HG03469 (cell line): ENCODE results near the gene NAA25.
"Not testable (repeated sequence)": the region's sequence is repeated elsewhere in the genome, so short reads cannot be mapped to it uniquely, and the experiment has no call there.

Source experiments
- ATAC-seq: cut with Tn5 transposase; IDR thresholded peaks from one replicate; pipeline ENCODE4 v1.9.1; 2021; ENCODE audit warnings: mild to moderate bottlenecking, moderate library complexity, moderate number of reproducible peaks; ENCODE audit not compliant: unreplicated experiment

The NAA25 gene

GRCh38 chr12:112010415-112011344, 97.9 kb downstream of the NAA25 start:
- ATAC-seq, result no peak

DNA sequence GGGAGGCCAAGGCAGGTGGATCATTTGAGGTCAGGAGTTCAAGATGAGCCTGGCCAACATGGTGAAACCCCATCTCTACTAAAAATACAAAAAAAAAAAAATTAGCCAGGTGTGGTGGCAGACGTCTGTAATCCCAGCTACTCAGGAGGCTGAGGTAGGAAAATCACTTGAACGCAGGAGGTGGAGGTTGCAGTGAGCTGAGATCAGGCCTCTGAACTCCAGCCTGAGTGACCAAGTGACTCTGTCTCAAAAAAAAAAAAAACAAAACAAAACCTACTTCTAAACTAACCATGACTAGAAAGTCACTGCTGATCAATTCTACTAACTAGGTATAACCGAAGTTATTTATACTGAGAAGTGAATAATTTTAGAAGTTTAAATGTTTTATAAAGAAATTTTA, 99.0 kb downstream of the NAA25 start:
- ATAC-seq, result not testable (repeated sequence)

DNA sequence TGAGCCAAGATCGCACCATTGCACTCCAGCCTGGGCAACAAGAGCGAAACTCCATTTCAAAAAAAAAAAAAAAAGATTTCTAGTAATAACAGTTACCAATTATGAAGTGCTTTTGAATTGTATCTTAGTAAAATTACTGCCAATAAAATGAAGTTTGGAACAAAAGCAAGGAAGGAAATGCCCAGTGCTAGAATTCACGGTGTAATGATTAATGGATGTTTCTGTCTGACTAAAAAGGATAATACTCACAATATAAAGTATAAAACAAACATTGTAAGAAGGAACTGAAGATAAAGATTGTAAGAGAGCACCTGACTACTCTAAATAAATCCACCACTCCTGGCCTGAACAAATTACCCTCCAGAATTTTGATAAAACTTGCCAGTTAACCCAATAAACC, 99.7 kb downstream of the NAA25 start:
- no peak for ATAC-seq

DNA sequence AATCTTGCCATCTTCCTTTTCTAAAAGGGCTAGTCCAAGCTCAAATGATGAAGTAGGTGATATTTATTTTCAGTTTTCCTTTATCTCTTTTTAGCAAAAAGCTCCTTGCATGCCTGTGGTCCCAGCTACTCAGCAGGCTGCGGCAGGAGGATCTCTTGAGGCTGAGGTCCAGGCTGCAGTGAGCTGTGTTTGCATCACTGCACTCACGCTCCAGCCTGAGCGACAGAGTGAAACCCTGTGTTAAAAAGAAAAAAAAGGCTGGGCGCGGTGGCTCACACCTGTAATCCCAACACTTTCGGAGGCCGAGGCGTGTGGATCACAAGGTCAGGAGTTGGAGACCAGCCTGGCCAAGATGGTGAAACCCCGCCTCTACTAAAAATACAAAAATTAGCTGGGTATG, 100.6 kb downstream of the NAA25 start:
- ATAC-seq, result no peak

- no peak for ATAC-seq
Measured at GRCh38 chr12:112005419-112006395, 102.9 kb downstream of the NAA25 start.

DNA sequence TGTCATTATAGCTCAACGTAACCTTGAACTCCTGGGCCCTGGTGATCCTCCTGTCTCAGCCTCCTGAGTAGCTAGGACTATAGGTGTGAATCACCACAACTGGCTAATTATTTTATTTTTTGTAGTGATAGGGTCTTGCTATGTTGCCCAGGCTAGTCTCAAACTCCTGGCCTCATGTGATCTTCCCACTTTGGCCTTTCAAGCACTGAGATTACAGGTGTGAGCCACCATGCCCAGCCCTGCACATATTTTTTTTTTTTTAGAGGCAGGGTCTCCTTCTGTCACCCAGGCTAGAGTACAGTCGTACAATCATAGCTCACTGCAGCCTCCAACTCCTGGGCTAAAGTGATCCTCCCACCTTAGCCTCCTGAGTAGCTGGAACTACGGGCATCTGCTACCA, 104.5 kb downstream of the NAA25 start:
- no peak for ATAC-seq

- no peak for ATAC-seq
Measured at GRCh38 chr12:112001576-112001975, 107.0 kb downstream of the NAA25 start.

DNA sequence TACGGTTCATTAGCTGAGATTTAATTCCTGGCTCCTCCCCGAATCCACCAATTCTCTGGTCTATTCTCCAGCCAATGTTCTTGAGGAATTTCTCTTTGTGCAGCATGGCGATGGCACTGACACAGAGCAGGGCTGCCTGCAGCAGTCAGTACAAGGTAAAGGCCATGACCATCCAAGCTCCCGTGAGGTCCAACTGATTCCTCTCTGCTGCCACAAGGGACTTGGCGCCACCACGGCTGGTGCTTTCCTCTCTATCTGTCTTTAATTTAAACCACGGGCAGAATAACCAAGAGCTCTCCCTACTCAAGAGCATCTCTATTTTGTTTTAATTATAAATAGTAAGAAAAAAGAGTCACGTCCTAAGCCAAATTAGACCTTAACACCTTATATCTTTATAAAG, 107.8 kb downstream of the NAA25 start:
- ATAC-seq, result no peak

DNA sequence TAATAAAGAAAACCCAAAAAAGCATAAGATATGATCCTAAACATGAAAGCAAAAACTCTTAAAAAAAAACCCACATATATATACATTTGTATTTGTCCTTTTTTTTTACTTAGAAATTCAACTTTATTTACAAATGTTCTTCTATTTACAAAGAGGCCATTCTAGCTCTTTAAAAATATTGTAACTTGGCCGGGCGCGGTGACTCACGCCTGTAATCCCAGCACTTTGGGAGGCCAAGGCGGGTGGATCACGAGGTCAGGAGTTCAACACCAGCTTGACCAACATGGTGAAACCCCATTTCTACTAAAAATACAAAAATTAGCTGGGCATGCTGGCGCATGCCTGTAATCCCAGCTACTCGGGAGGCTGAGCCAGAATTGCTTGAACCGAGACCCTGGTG, 109.5 kb downstream of the NAA25 start:
- not testable (repeated sequence) for ATAC-seq

DNA sequence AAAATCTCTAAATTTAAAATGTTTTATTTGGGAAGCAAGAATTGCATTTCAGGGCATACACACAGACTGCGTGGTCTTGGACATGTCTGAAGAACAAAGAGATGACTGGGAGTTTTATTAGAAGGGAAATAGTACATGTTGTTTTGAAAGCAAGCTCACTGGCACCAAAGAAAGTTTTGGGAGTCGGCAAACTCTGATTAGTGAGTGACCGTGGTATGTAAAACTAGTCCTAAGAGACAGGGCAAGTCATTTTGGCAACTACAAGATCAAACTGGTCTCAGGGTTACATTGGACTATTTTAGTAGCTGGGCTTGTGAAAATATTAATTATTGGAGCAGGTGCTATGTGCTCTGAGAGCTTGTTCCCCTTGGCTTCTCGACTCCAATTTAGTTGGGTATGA, 110.6 kb downstream of the NAA25 start:
- no peak for ATAC-seq

- ATAC-seq, result no peak
Measured at GRCh38 chr12:111997300-111997699, 111.3 kb downstream of the NAA25 start.

GRCh38 chr12:111995782-111996480, 112.7 kb downstream of the NAA25 start:
- ATAC-seq, result no peak

DNA sequence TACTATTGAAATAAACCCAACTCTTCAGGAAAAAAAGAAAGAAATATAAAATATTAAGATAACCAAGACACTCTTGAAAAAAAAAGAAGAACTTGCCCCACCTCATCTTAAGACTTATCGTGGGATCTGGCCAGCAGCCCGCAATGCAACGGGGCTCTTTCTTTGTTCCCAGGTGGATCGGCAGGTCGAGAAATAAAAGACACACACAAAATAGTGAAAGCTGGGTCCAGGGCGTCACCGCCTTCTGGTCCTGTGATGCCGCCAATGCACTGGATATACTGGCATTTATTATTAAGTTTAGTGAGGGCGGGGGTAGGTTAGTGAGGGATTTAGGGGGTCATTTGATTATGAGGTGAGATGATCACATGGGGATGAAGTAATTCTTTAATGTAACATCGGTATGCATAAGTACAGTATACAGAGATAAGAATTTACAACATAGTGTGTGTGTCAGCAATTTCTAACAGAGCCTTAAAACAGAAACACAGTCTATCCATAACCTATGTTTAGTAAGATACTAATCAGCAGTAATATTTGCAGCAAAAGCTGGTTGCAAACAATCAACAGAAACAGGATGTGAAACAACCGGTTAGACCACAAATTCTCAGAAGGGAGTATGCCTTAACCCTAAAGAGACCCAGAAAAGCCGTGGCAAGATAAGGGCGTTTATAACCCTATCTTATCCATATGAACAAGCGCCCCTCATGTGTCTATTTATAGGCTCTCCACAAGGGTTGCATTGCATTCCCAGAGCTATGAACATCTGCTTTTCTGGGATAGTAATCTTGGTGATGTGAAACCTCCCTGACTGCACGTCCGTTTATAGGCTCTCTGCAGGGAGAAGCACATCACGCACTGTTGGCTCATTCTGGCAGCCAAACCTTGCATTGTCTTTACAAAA, 114.1 kb downstream of the NAA25 start:
- ATAC-seq, result not testable (repeated sequence)

- ATAC-seq, result no peak
Measured at GRCh38 chr12:111993292-111994150, 115.1 kb downstream of the NAA25 start.

GRCh38 chr12:111992464-111992863, 116.1 kb downstream of the NAA25 start:
- no peak for ATAC-seq

DNA sequence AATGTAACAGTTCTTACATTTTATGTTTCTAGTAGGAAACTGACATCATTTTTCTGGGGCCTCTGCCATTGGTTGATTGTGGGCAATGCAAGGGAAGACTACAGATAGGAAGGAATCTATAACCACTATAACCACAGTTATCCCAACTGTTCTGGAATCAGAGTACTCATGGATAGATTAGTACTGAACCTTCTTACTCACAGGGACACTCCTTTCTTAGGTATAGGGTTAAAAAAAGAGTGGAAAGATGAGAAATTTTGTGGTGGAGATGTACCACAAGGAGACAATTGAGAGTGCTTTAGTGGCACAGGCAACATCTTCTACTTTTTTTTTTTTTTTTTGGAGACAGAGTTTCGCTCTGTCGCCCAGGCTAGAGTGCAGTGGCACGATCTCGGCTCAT, 116.6 kb downstream of the NAA25 start:
- ATAC-seq, result no peak

GRCh38 chr12:111991535-111991934, 117.0 kb downstream of the NAA25 start:
- ATAC-seq, result no peak

GRCh38 chr12:111984820-111985219, 123.8 kb downstream of the NAA25 start:
- no peak for ATAC-seq

- no peak for ATAC-seq
Measured at GRCh38 chr12:111981987-111982386, 126.6 kb downstream of the NAA25 start.
